Cardiac fibroblast (primary cell): ENCODE data around the gene CD247.

Source experiments
- DNase-seq, 2 donors: peaks; one replicate each; pipeline versions ENCODE4 v3.0.0 to v3.0.0-alpha.2; 2010; ENCODE audit warnings: low read depth in 2 of 2
- H3K4me3 ChIP-seq, 2 donors: replicated peaks in 1 of 2; 1 replicate in 1 of 2; 2 replicates in 1 of 2; pipeline ENCODE4 v1.5.1; 2011; ENCODE audit warnings: low read depth in 2 of 2, low read length in 2 of 2, mild to moderate bottlenecking in 2 of 2, moderate library complexity in 1 of 2
- TF ChIP-seq, protein P1 (sequence below): IDR thresholded peaks from one replicate; pipeline ENCODE4 v1.5.1; 2011; ENCODE audit warnings: low read depth, mild to moderate bottlenecking, low read length, inconsistent platforms

CD247 gene

DNA sequence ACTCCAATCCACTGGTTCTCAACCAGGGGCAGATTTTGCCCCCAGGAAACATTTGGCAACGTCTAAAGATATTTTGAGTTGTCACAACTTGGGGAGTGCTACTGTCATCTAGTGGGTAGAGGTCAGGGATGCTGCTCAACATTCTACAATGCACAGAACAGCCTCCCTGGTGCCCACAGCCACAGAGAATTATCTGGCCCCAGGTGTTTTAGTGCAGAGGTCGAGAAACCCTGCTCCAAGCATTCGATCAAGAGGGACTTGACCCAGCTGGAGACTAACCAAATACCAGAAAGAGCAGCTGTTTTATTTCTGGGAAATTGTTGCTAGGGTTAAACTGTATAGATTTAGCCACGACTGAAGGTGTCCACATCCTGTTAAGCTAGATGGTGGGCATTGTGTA lies 19.2 kb downstream of the CD247 start:
- H3K4me3 ChIP-seq: no peak overlapping the region
- TF ChIP-seq, protein P1, sequence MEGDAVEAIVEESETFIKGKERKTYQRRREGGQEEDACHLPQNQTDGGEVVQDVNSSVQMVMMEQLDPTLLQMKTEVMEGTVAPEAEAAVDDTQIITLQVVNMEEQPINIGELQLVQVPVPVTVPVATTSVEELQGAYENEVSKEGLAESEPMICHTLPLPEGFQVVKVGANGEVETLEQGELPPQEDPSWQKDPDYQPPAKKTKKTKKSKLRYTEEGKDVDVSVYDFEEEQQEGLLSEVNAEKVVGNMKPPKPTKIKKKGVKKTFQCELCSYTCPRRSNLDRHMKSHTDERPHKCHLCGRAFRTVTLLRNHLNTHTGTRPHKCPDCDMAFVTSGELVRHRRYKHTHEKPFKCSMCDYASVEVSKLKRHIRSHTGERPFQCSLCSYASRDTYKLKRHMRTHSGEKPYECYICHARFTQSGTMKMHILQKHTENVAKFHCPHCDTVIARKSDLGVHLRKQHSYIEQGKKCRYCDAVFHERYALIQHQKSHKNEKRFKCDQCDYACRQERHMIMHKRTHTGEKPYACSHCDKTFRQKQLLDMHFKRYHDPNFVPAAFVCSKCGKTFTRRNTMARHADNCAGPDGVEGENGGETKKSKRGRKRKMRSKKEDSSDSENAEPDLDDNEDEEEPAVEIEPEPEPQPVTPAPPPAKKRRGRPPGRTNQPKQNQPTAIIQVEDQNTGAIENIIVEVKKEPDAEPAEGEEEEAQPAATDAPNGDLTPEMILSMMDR: no peak
- no peak for DNase-seq

DNA sequence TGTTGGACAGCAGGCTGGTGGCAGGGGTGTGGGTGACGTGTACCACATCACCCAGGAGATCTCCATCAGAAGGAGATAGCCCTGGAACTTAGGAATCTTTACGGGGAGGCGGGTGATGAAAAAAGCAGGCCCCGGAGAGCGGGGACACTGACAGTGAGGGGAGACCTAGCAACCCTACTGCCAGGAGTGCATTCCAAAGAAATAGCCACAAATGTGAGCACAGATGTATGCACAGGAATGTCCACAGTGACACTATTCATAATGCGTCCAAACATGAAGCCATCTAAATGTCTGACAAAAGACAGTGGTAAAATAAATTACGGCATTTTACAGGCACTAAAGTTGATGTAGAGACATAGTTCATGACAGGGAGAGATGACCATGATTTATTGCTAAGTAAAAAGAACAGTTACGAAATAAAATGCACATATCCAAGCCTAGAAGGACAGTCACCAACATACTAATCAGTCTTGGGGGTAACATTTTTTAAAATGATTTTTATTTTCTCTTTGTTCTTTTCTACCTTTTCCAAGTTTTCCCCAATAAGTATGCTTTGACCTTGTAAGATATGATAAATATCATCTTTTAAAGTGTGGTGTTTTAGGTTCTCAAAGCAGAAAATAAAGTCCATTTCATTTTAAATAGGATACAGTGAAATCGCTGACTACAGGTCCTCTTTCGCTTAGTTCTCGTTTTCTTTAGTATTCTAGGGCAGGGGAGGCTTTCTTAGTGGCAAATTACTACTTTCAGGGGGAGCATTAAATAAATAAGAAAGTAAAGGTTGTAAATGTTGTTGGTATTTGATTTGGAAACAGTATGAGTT lies 21.3 kb downstream of the CD247 start:
- TF ChIP-seq, protein P1: no peak
- DNase-seq: no peak
- H3K4me3 ChIP-seq: no peak overlapping the region

DNA sequence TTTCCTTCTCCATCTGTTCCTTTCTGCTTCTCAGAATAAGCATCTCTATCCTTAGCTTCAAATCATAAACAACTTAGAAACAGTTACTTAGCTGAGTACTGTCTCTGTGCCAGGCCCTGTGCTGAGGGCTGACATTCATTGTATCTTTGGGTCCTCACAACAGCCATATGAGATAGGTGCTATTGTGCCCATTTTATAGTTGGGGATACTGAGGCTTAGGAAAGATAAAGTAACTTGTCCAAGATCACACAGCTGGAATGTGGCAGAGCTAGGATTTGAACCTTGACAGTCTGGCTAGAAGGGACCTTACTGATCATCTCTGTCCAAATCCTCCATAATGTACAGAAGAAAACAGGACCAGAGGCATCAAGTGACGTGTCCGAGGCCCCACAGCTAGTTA lies 25.0 kb downstream of the CD247 start:
- DNase-seq: no peak
- H3K4me3 ChIP-seq: no peak overlapping the region
- TF ChIP-seq, protein P1: no peak

DNA sequence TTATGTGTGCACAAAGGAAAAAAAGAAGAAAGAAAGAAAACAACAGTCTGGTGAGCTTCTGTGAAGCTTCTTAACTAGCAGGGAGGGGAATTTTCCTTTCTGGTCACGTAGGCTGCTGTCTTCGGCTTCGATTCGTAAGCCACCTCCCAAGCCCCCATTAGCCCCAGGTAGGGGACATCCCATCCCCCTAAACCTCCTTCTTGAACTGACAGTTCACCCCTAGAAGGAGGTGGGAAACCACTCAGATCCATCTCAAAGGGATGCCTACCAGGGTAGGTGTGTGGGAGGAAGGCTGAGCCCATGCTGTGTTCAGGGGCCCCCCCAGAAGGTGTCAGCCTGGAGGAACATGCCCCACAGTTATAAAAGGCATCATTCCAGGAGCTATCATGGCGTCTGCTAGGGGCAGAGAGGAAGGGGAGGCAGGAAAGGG lies 25.8 kb downstream of the CD247 start:
- TF ChIP-seq, protein P1: no peak
- no peak overlapping the region for H3K4me3 ChIP-seq
- no peak for DNase-seq

DNA sequence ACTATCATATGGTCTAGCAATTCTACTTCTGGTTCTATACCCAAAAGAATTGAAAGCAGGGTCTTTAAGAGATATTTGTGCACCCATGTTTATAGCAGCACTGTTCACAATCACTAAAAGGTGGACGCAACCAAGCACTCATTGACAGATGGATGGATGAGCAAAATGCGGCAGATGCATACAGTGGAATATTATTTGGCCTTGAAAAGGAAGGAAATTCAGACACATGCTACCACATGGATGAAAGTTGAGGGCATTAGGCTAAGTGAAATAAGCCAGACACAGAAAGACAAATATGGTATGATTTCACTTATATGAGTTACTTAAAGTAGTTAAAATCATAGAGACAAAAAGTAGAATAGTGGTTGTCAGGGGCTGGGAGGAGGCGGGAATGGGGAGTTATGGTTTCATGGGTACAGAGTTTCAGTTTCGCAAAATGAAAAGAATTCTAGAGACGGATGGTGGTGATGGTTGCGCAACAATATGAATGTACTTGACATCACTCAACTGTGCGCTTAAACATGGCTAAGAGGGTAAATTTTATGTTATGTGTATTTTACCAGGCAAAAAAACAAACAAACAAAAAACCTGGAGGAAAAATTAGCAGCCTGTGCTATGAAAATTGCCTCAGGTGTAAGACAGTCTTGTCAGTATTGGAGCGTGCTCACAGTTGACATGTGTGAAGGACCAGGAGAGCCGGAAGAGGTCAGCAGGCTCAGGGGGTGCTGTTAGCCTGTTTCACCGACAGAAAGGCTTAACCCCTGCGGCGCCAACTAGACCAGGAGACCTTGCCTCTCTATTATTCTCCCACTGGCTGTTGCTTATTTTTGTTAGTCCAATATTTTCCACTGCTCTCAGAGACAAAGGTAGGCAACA lies 26.5 kb downstream of the CD247 start:
- no peak for DNase-seq
- no peak overlapping the region for H3K4me3 ChIP-seq
- TF ChIP-seq, protein P1: no peak

DNA sequence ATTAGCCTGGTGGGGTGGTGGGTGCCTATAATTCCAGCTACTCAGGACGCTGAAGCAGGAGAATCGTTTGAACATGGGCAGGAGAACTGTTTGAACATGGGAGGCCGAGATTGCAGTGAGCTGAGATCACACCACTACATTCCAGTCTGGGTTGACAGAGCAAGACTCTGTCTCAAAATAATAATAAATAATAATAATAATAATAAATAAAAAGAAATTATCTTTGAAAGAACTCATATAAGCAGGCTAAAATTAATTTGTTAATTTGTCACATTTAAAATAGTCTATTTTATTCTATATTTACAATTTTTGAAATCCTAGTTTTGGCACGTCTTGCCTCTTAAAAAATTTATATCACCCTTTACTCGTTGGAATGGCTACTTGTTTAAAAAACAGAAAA lies 27.6 kb downstream of the CD247 start:
- DNase-seq: no peak
- TF ChIP-seq, protein P1: no peak
- no peak overlapping the region for H3K4me3 ChIP-seq
